Peyer's patch (tissue), 4 donors: ENCODE results near the gene NARS2.

ENCODE experiments used
- CTCF ChIP-seq, 6 experiments: fragments of 450-650 bp in 4 of 6; fragments of 200-600 bp in 2 of 6; sonication (generic) in 1 of 6; IDR thresholded peaks; one replicate each; pipeline ENCODE4 v1.5.1; 2017 to 2019; ENCODE audit warnings: antibody characterized with exemption in 6 of 6, mild to moderate bottlenecking in 3 of 6, moderate library complexity in 1 of 6
- POLR2A ChIP-seq, 2 donors: fragments of 450-650 bp; IDR thresholded peaks; one replicate each; pipeline ENCODE4 v1.5.1; 2017; ENCODE audit warnings: antibody characterized with exemption in 2 of 2, mild to moderate bottlenecking in 2 of 2, moderate library complexity in 2 of 2

GRCh38 chr11:78576549-78577097, 2.0 kb upstream of the NARS2 start:
- TF ChIP-seq POLR2A (IDR thresholded peaks at IDR 0.05) (no peak), CTCF (IDR thresholded peaks at IDR 0.05) (no peak)
